ENCODE results near the gene ANO8. TPM values are rescaled to one million over a fixed set of nuclear protein-coding genes. Genes with fewer than 3 reads are reported as not detected.

Gene ANO8, protein sequence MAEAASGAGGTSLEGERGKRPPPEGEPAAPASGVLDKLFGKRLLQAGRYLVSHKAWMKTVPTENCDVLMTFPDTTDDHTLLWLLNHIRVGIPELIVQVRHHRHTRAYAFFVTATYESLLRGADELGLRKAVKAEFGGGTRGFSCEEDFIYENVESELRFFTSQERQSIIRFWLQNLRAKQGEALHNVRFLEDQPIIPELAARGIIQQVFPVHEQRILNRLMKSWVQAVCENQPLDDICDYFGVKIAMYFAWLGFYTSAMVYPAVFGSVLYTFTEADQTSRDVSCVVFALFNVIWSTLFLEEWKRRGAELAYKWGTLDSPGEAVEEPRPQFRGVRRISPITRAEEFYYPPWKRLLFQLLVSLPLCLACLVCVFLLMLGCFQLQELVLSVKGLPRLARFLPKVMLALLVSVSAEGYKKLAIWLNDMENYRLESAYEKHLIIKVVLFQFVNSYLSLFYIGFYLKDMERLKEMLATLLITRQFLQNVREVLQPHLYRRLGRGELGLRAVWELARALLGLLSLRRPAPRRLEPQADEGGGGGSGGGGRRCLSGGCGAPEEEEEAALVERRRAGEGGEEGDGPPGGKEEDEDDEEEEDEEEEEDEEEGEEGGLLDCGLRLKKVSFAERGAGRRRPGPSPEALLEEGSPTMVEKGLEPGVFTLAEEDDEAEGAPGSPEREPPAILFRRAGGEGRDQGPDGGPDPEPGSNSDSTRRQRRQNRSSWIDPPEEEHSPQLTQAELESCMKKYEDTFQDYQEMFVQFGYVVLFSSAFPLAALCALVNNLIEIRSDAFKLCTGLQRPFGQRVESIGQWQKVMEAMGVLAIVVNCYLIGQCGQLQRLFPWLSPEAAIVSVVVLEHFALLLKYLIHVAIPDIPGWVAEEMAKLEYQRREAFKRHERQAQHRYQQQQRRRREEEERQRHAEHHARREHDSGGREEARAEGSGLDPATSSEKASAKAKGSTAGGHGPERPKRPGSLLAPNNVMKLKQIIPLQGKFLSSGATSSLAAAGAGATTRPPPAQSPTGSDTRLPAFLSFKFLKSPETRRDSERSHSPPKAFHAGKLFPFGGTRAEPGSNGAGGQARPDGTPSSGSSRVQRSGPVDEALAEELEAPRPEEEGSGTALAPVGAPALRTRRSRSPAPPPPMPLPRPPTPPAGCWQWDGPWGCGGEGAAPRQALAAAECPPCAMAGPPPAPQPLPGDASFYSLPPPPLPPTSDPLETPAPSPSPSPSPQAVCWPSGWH
- 6.8 and 7.5 TPM in 2 replicates for total RNA-seq
- 3.5 and 3.8 TPM in 2 replicates for polyA plus RNA-seq
- polyA plus RNA-seq (2011; cell fraction: cytosol; rRNA removed) = 1.5 and 2.2 TPM in 2 replicates
- 17.0 and 22.7 TPM in 2 replicates for polyA plus RNA-seq (2011; cell fraction: nucleus; rRNA removed)
- 2.9 and 5.6 TPM in 2 replicates for polyA plus RNA-seq (2012)
- 3.8 and 5.0 TPM in 2 replicates for polyA minus RNA-seq
- polyA minus RNA-seq (2011; cell fraction: cytosol; rRNA and poly(A)+ RNA removed) = 4.6 TPM
- 6.3 and 7.8 TPM in 2 replicates for polyA minus RNA-seq (2011; cell fraction: nucleus; rRNA and poly(A)+ RNA removed)
- Bru-seq, nascent RNA = percentile 25 among the genes with signal in this experiment
- BruChase-seq, experiment 1, labeled RNA remaining after a 6-hour chase = percentile 49 among the genes with signal in this experiment
- percentile 36 among the genes with signal in this experiment for BruChase-seq, experiment 2, labeled RNA remaining after a 2-hour chase
- long read RNA-seq, partial matches to known transcripts = 0 of 7 reads
- long read RNA-seq, other reads (novel, unspliced or antisense) = 7 of 7 reads

DNA sequence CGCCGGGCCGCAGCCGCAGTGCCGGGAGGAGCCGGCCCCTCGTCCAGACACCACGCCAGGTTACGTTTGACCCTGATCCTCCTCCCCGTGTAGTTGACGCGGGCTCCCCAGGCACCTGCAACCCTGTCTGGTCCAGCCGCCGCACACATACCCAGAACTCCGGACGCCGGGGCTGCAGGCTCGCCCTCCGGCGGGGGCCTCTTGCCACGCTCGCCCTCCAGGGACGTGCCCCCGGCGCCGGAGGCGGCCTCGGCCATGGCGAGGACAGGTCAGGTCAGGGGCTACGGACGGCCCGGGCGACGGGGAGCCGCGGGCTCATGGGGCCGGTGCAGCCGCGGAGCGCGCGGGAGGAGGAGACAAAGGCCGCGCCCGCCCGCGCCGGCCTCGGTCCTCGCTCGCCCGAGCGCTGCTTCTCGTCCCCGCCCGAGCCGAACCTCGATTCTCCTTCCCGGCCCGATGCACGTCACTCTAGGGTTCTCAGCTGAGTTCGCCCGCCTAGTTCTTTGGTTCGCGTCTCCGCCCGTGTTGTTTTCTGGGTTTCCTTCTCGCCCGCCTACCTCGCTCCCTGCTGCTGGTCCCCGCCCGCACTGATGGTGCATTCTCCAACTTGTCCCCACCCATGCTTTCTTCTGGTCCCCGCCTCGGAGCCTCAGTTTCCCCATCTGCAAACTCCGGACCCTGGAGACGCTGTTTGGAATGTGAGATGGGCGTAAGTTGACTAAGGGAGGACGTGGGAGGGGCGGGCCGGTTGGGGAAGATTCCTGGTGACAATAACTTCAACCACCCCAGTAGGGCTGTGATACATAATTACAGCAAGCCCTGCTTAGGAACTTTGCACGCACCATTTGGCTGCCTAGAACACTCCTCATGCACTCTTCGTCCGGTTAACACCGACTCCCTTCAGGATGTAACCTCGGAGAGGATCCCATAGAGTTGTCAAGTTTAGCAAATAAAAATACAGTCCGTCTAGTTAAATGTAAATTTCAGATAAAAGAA is at the start of gene ANO8:
TSS of gene ANO8 (minus strand) at position 442 of the 996 bp plus-strand sequence. CDS start at position 257, 185 bp downstream.
- TF ChIP-seq FOS (IDR thresholded peaks at IDR 0.05; ENCODE audit: borderline replicate concordance, insufficient read depth, low read length) (peak; percentile 18), POLR2A (IDR thresholded peaks at IDR 0.05; ENCODE audit: low read depth, low read length) (no peak), JUN (IDR thresholded peaks at IDR 0.05; ENCODE audit: borderline replicate concordance, insufficient read depth, insufficient read length, low read depth) (no peak), GATA2 (IDR thresholded peaks at IDR 0.05; ENCODE audit: insufficient read depth, insufficient read length, low read depth, low read length) (no peak), POLR2AphosphoS5 (IDR thresholded peaks at IDR 0.05; ENCODE audit: insufficient read depth, low read depth, low read length) (peak; percentile 78), EZH2 (IDR thresholded peaks at IDR 0.05; ENCODE audit: borderline replicate concordance, low read depth, low read length, severe bottlenecking) (no peak), MYC (IDR thresholded peaks at IDR 0.05; ENCODE audit: low read depth, low read length) (peak; percentile 41)
- TF ChIP-seq, protein P1, sequence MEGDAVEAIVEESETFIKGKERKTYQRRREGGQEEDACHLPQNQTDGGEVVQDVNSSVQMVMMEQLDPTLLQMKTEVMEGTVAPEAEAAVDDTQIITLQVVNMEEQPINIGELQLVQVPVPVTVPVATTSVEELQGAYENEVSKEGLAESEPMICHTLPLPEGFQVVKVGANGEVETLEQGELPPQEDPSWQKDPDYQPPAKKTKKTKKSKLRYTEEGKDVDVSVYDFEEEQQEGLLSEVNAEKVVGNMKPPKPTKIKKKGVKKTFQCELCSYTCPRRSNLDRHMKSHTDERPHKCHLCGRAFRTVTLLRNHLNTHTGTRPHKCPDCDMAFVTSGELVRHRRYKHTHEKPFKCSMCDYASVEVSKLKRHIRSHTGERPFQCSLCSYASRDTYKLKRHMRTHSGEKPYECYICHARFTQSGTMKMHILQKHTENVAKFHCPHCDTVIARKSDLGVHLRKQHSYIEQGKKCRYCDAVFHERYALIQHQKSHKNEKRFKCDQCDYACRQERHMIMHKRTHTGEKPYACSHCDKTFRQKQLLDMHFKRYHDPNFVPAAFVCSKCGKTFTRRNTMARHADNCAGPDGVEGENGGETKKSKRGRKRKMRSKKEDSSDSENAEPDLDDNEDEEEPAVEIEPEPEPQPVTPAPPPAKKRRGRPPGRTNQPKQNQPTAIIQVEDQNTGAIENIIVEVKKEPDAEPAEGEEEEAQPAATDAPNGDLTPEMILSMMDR (IDR thresholded peaks at IDR 0.05; ENCODE audit: extremely low read depth in 1 of 2, insufficient read depth in 1 of 2, low read depth in 1 of 2, low read length in 2 of 2) = no peak
- TF ChIP-seq, protein P2, sequence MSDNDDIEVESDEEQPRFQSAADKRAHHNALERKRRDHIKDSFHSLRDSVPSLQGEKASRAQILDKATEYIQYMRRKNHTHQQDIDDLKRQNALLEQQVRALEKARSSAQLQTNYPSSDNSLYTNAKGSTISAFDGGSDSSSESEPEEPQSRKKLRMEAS (IDR thresholded peaks at IDR 0.05; ENCODE audit: insufficient read depth, insufficient read length) = no peak
- CTCF ChIA-PET = interaction anchor here (1.0 to 2.6 kb wide), 7 partner anchors 14 to 55 kb away, joined by 3 to 12 read pairs (median 5); partner anchors contain the start of gene MRPL34

More for the DNA sequence above, at the start of gene ANO8:
- peak; percentile 96 for DNase-seq (ENCODE audit: low read depth, low spot score)
- H3K36me3 ChIP-seq (ENCODE audit: control insufficient read depth in 2 of 2, extremely low read depth in 1 of 2, insufficient read depth in 2 of 2, low read length in 2 of 2) = no peaks in the 10 kb centered on the region
- POLR2A ChIA-PET = no interaction called here
- H3K9me3 ChIP-seq (replicated peaks; ENCODE audit: control insufficient read depth, insufficient read depth, low read length) = no peaks in the 10 kb centered on the region
- no TSS peak for BruUV-seq (replicated peaks)
- H3K79me2 ChIP-seq (ENCODE audit: control insufficient read depth, insufficient read depth, low read length) = peaks cover 4% of the 10 kb centered on the region
- peak within 1 kb of the TSS; percentile 91 for H2AFZ ChIP-seq (ENCODE audit: low read depth, low read length)
- peaks cover 0 to 10% of the 10 kb centered on the region in 2 experiments for H3K27me3 ChIP-seq (ENCODE audit: control insufficient read depth in 2 of 2, insufficient read depth in 2 of 2, low read length in 2 of 2)
- H3K4me2 ChIP-seq (ENCODE audit: insufficient read depth, low read length) = peak within 1 kb of the TSS; percentile 78
- H3K9ac ChIP-seq (replicated peaks; ENCODE audit: extremely low read depth, insufficient read depth, low read length) = peak within 1 kb of the TSS; percentile 27
- peaks cover 14% of the 10 kb centered on the region for H3K4me1 ChIP-seq (ENCODE audit: control insufficient read depth, extremely low read depth, insufficient read depth, low read length)
- FAIRE-seq = peak; percentile 95
- H3K27ac ChIP-seq (ENCODE audit: insufficient read depth, low read depth, low read length) = no peak within 1 kb of the TSS
- H3K4me3 ChIP-seq (replicated peaks in 1 of 3; ENCODE audit: insufficient read depth in 1 of 3, low read depth in 1 of 3, low read length in 3 of 3) = peak within 1 kb of the TSS; percentile 30 to 55 (median 46)
- H4K20me1 ChIP-seq (replicated peaks; ENCODE audit: control insufficient read depth, extremely low read depth, insufficient read depth, low read length) = no peaks in the 10 kb centered on the region
- intact Hi-C loops (cut with micrococcal nuclease) = no loop called here
- H3K9me1 ChIP-seq (replicated peaks; ENCODE audit: control insufficient read depth, extremely low read depth, insufficient read depth, low read length) = no peaks in the 10 kb centered on the region
- dilution Hi-C loops (cut with MboI; ENCODE audit: extremely low pct_ligation_motif_present, low sequenced_read_pairs) = no loop called here

All from endothelial cell of umbilical vein (primary cell).